CD4-positive, alpha-beta T cell treated with Interleukin-17A for 4 hours (primary cell): Measurements from ENCODE around the gene DENND5B.
"Not testable (repeated sequence)": the region's sequence is repeated elsewhere in the genome, so short reads cannot be mapped to it uniquely, and the experiment has no call there.

Experiments used
- DNase-seq: peaks from one replicate; pipeline ENCODE4 v3.0.0-alpha.2; 2020; ENCODE audit warnings: mixed read lengths

Gene DENND5B

GRCh38 chr12:31456562-31456961 is 134.4 kb downstream of the DENND5B start:
- DNase-seq: no peak

DNA sequence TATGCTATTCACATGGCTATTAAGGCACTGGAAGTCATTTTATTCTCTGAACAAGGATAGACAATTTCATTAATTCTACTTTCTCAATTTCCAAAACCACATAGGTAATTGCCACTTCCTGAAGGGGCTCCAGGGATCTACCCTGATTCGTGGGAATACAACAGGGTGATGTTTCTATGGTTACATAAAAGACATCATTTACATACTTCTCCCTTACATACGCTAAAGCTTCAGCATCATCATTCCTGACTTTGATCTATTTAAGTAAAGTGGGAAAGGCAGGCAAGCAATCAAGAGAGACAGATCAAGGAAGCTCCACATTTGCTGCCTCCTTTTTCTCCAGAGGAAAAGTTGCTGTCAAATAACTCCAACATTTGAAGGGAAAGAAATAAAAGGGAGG is 146.2 kb downstream of the DENND5B start:
- no peak for DNase-seq

GRCh38 chr12:31440586-31440985 is 150.3 kb downstream of the DENND5B start:
- DNase-seq: no peak

DNA sequence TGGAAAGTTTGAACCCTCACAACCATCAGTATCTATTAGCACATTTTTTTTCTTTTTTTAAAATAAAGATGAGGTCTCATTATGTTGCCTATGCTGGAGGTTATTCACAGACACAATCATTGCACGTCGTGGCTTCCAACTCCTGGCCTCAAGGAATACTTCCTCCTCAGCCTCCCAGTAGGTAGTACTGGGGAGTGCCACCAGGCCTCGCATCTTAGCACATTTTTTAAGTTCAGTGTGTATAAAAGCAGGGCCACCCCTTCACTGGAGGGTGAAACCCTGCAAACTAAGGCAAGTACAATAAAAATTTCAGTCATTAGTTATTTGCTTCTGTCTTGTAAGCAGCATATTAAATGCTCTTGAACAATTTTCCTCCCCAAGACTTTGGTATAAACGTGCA is 150.8 kb downstream of the DENND5B start:
- DNase-seq: no peak

DNA sequence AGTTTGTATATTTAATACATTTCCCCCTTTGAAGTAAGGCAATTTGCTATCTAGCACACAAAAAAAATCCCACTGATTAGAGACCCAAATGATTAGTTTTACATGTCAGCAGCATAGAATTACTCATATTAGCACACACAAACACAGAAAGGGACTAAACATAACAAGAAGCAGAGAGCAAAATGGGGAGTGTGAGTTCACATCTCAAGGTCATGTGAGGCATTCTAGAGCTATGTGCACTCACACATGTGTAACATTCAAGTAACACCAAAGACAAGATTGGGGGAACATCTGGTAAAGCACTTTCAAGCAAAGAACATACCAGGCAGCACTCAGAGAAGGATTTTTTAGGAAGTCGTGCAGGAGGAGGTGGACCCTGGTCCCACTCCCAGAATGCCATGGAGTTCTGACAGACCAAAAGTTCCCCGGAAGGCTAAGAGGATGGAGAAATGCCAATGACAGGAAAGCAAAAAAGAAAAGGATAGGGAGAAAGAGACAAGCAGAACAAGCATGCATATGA is 159.2 kb downstream of the DENND5B start:
- DNase-seq: no peak

DNA sequence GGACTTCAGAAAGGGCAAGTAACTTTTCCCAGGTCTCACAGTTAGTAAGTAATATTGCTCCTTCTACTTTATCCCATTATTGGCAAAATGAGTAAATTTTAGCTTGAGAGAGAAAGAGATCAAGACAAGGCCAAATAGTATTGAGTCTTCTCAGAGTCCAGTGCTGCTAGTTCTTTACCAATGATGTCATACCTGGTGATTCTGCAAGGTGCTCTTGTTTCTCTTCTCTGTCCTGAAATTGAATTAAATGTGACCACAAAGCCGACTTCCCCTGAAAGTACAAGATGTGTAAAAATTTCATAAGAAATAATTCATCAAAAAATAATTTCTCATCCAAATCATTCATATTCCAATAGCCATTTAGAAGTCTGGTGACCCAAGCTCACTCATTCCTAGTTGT is 167.5 kb downstream of the DENND5B start:
- no peak for DNase-seq

DNA sequence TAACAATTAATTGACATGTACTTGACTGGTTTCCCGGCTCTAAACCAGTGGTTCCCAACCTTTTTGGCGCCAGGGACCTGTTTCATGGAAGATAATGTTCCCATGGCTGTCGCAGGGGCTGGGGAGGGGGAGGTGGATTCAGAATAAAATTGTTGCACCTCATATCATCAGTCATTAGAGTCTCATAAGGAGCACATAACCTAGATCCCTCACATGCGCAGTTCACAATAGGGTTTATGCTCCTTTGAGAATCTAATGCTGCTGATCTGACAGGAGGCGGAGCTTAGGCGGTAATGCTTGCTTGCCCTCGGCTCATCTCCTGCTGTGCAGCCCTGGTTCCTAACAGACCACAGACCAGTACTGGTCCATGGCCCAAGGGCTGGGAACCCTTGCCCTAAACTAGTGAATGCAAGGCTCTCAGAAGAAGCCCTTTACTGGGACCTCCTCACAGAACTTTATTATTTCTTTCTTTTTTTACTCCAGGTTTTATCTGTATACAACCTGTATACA is 178.6 kb downstream of the DENND5B start:
- DNase-seq: no peak

GRCh38 chr12:31408763-31409162 is 182.2 kb downstream of the DENND5B start:
- DNase-seq: no peak

- DNase-seq: no peak
These were observed 183.4 kb downstream of the DENND5B start for GRCh38 chr12:31407562-31407961.

DNA sequence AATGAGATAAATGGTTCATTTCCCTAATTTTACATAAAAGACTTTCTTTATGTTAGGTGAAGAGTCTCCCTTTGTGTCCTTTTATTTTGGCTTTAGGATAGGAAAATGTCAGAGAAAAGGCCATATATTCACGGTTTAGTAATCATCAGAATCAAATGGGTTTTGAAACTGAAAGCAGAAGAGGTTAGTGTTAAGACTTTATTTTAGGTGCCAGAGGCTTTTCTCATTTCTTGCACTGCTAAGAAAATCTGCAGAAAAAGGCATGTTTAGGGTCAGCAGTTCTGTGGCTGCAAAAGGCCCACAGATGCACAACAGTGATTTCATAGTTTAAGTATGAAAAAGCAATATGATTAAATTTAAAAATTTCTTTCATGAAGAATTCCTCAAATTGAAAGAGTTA is 184.6 kb downstream of the DENND5B start:
- DNase-seq: no peak

- DNase-seq: no peak
These were observed 185.9 kb downstream of the DENND5B start for GRCh38 chr12:31405021-31405420.

DNA sequence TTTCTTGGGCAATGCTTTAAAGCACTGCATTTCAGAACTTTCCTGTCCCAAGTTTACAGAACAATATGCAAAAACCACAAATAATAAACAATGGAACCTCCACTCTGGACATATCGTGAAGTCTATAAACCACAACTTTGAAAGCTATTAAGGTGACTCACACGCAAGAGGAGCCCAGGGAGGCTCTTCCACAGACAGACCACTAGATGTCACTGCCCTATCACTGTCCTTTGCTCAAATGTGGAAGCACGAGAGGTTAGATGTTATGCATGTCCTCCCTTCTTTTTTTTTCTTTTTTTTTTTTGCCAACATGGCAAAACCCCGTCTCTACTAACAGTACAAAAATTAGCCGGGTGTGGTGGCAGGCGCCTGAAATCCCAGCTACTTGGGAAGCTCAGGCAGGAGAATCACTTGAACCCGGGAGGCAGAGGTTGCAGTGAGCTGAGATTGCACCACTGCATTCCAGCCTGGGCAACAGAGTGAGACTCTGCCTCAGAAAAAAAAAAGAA is 187.8 kb downstream of the DENND5B start:
- DNase-seq: peak; percentile 53

DNA sequence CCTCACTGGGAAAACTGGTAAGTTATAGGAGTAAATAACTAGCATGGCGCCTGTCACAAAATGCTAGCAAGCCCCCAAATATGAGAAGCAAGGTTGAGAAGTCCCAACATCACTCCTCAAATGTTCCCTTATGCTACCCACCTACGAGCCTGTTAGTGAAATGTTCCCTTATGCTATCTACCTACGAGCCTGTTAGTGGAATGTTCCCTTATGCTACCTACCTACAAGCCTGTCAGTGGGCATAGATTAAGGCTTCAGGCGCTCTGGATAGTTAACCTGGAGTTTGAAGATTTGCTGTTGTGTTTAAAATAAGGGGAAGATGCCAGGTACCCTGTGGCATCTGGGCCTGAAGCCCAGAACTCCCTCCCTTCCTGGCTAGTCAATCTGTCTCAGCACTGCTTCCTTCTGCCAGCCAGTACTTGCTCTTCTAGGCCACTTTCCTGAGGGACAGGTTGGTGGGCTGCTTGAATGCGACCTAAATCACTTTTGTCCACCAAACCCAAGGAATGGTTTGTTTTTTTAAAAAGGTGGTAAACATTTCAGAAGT is 197.9 kb downstream of the DENND5B start:
- DNase-seq: no peak

DNA sequence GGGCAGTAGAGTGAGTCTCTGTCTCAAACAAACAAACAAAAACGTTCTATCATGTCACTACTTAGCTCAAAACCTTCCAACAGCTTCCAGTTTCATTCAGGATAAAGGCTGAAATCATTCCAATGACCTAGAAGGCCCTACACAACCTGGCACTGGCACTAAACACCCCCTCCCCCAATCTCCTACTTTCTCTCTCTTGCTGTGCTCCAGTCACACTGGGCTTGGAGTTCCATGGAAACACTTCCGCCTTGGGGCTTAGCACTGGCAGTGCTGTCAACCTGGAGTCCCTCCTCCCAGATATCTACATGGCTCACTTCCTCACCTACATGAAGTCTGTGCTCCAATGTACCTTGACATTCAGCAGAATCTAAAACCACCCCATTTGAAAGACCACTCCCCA is 199.9 kb downstream of the DENND5B start:
- DNase-seq: no peak

DNA sequence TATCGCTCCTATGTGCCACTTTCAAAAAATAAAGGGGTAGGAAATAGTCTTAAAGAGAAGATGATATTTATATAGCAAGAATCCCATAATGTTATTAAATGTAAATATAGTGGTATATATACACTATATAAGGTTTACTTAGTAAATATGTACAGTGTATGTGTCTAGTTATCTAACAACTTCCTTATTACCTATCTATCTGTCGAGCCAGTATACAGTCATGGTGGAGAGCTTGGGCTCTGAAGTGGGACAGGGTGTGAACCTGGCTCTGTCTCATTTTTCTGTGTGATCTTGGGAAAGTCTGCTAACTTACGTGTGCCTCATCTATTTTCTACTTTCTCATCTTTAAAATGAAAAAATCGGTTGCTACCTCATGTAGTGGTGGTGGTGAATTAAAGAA is 202.2 kb downstream of the DENND5B start:
- no peak for DNase-seq

GRCh38 chr12:31387466-31387865 is 203.5 kb downstream of the DENND5B start:
- no peak for DNase-seq

DNA sequence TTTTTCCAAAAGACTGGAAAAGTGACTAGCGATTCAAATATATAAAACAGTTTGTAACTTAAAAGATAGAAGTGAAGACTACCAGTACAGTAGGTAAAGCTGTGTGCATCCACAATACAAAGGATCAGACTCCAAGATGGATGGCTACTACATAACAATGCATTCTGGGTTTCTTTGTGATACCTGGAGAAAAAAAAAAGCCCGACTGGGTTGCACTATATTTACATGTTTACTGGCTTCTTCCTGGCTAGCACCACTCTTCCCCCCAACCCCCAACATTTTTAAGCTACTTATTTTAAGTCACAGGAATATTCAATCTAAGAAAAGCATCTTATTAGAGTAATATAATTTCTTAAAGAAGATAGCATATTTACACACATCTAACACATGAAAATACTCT is 203.9 kb downstream of the DENND5B start:
- DNase-seq: no peak

DNA sequence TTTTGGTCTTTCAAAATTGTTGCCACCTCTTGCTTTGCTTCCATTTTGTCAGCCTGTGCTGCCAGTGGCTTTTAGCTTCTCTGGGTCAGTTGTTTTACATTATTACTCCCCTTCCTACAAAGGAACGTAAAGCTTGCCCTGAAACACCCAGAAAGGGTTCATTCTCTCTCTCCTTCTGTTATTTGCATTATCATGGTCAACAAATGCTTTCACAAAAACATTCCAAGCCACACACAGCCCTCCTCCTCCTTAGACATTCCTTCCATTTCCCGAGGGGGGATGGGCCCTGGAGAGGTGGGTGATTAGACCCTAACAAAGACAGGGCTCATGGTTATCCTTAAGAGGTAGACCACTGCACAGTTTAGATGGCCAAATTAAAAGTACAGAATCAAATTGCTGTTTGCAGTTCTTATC is 204.6 kb downstream of the DENND5B start:
- DNase-seq: no peak

- DNase-seq: not testable (repeated sequence)
These were observed 213.7 kb downstream of the DENND5B start for GRCh38 chr12:31377210-31377609.

DNA sequence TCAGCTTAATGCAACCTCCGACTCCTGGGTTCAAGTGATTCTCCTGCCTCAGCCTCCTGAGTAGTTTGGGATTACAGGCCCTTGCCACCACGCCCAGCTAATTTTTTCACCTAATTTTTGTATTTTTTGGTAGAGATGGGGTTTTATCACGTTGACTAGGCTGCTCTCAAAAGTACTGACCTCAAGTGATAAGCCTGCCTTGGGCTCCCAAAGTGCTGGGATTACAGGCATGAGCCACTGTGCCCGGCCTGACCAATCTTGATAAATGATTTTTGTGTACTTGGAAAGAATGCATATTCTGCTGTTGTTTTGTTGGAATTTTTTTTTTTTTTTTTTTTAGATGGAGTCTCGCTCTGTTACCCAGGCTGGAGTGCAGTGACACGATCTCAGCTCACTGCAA is 215.5 kb downstream of the DENND5B start:
- not testable (repeated sequence) for DNase-seq

- DNase-seq: no peak
These were observed 219.7 kb downstream of the DENND5B start for GRCh38 chr12:31371256-31371620.

DNA sequence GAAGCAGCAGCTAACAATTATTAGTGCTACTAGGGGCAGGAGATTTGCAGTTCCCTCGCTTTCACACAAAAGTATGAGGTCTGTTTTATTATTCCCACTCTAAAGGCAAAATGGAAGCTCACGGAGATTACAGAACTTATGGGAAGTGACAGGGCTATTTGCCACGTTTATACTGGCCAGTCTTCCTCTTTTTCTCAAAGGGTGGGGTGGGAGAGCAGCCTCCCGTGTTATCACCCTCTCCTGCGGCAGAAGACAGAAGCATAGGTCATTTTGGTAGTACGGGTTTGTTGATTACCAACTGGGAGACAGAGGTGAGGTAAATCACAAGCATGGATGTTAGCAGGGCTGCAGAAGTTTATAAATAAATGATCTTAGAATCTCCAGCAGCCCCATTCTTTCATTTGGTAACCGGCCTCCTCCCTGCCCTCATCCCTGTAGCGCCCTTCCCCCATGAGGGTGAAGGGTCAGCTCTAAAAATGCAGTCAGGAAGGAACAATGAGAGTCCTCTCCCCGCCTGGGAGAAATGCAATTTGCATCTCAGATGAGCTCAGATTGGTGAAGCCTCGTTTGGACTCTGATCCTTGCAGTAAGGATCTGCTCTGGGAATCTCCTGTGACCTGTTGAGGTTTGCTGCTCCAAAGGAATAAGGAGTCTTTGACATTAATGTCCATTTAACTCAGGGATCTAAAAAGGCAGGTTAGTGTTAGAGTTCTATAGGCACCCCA is 220.2 kb downstream of the DENND5B start:
- no peak for DNase-seq

- DNase-seq: no peak
These were observed 221.0 kb downstream of the DENND5B start for GRCh38 chr12:31369712-31370521.
